GM12878 (cell line): ENCODE measurements around the gene RSPH1. TPM values are rescaled to one million over a fixed set of nuclear protein-coding genes. Genes with fewer than 3 reads are reported as not detected.

Experiments used
- ASH2L ChIP-seq: fragments of 300-600, 200-600 bp; sonication (generic); IDR thresholded peaks from 2 replicates; pipeline ENCODE4 v1.6.1; 2017; ENCODE audit warnings: low read depth, mild to moderate bottlenecking, borderline replicate concordance
- EED ChIP-seq: sonication (generic); IDR thresholded peaks from 2 replicates; pipeline ENCODE4 v1.6.1; 2016; ENCODE audit warnings: antibody characterized with exemption, low read depth
- IRF4 ChIP-seq: IDR thresholded peaks from 2 replicates; pipeline ENCODE4 v1.6.1; 2011; ENCODE audit warnings: low read depth, low read length
- JUNB ChIP-seq: IDR thresholded peaks from 2 replicates; pipeline ENCODE4 v1.6.1; 2016; ENCODE audit warnings: antibody characterized with exemption, mild to moderate bottlenecking
- JUND ChIP-seq: IDR thresholded peaks from 2 replicates; pipeline ENCODE4 v1.6.1; 2012; ENCODE audit warnings: low read depth, mild to moderate bottlenecking, low read length, improper control_type of control experiment, moderate library complexity
- NBN ChIP-seq: fragments of 450-650 bp; IDR thresholded peaks from 2 replicates; pipeline ENCODE4 v1.6.1; 2016
- PAX5 ChIP-seq: IDR thresholded peaks from 2 replicates; pipeline ENCODE4 v1.6.1; 2011; ENCODE audit warnings: low read depth, low read length, borderline replicate concordance
- PAX8 ChIP-seq: fragments of 450-650 bp; IDR thresholded peaks from 2 replicates; pipeline ENCODE4 v1.6.1; 2017; ENCODE audit warnings: mild to moderate bottlenecking, moderate library complexity
- PML ChIP-seq: IDR thresholded peaks from 2 replicates; pipeline ENCODE4 v1.6.1; 2012; ENCODE audit warnings: low read length, inconsistent platforms
- POU2F2 ChIP-seq: IDR thresholded peaks from 3 replicates; pipeline ENCODE4 v1.6.1; 2011; ENCODE audit warnings: low read depth, mild to moderate bottlenecking, low read length, borderline replicate concordance
- SMC3 ChIP-seq: IDR thresholded peaks from 2 replicates; pipeline ENCODE4 v1.6.1; 2011; ENCODE audit warnings: low read length, improper control_type of control experiment, borderline replicate concordance
- SREBF1 ChIP-seq: IDR thresholded peaks from 2 replicates; pipeline ENCODE4 v1.6.1; 2012; ENCODE audit warnings: mild to moderate bottlenecking, low read length
- SRF ChIP-seq, 2 experiments: IDR thresholded peaks; 2 replicates each; pipeline ENCODE4 v1.6.1; 2011; ENCODE audit warnings: low read depth in 2 of 2, low read length in 2 of 2, mild to moderate bottlenecking in 1 of 2, moderate library complexity in 1 of 2
- STAT3 ChIP-seq: IDR thresholded peaks from 2 replicates; pipeline ENCODE4 v1.6.1; 2011; ENCODE audit warnings: low read depth, low read length, improper control_type of control experiment
- WRNIP1 ChIP-seq: IDR thresholded peaks from 2 replicates; pipeline ENCODE4 v1.6.1; 2011; ENCODE audit warnings: low read depth, low read length, improper control_type of control experiment, borderline replicate concordance
- ZNF274 ChIP-seq: IDR thresholded peaks from one replicate; pipeline ENCODE4 v1.8.0; 2011; ENCODE audit not compliant: insufficient read length, insufficient read depth
- ZZZ3 ChIP-seq: IDR thresholded peaks from 2 replicates; pipeline ENCODE4 v1.6.1; 2011; ENCODE audit warnings: low read depth; ENCODE audit not compliant: control insufficient read depth, insufficient read length
- polyA plus RNA-seq, 11 experiments: library from polyadenylated mRNA; depleted of rRNA in 4 of 11; unstranded in 6 of 11; stranded (reverse) in 5 of 11; fragments of >200 nt; fragmentation: Nextera tagmentation in 4 of 11; fragmentation: Illumina TruSeq in 1 of 11; extraction: Ambion mirVana in 4 of 11; extraction: Trizol in 1 of 11; gene quantifications; 1 replicate in 1 of 11; 2 replicates in 10 of 11; pipeline versions ENCODE4 v1.2.1 to v1.2.3, GENCODE V29; 2011 to 2016; ENCODE audit warnings: inconsistent platforms in 2 of 11, missing spikeins in 2 of 11, low read depth in 1 of 11
- total RNA-seq, 4 experiments: library from RNA; depleted of rRNA in 3 of 4; stranded (reverse); fragments of >200 nt in 3 of 4; fragmentation: Illumina TruSeq in 1 of 4; extraction: Trizol in 1 of 4; gene quantifications; 2 replicates each; pipeline versions ENCODE4 v1.2.1 to v1.2.3, GENCODE V29; 2013 to 2021
- TF ChIP-seq, protein P1 (sequence below): fragments of 450-650 bp; IDR thresholded peaks from 2 replicates; pipeline ENCODE4 v1.6.1; 2018; ENCODE audit warnings: mild to moderate bottlenecking, low read depth, moderate library complexity; ENCODE audit not compliant: partially characterized antibody
- TF ChIP-seq, protein P2 (sequence below): fragments of 450-650 bp; IDR thresholded peaks from 2 replicates; pipeline ENCODE4 v1.6.1; 2017; ENCODE audit warnings: borderline replicate concordance
- TF ChIP-seq, protein P3 (sequence below): fragments of 450-650 bp; IDR thresholded peaks from 2 replicates; pipeline ENCODE4 v1.6.1; 2016; ENCODE audit warnings: mild to moderate bottlenecking, moderate library complexity, borderline replicate concordance
- TF ChIP-seq, protein P4 (sequence below): fragments of 150-350 bp; IDR thresholded peaks from 2 replicates; pipeline ENCODE4 v1.6.1; 2014; ENCODE audit warnings: mild to moderate bottlenecking, low read depth, low read length

RSPH1 gene
- total and polyA plus RNA-seq, 10 of the 15 experiments (the other 5 are each of a cell fraction or from before 2014, with no cell fraction given): 0.11 to 1.4 (median 0.38) TPM

DNA sequence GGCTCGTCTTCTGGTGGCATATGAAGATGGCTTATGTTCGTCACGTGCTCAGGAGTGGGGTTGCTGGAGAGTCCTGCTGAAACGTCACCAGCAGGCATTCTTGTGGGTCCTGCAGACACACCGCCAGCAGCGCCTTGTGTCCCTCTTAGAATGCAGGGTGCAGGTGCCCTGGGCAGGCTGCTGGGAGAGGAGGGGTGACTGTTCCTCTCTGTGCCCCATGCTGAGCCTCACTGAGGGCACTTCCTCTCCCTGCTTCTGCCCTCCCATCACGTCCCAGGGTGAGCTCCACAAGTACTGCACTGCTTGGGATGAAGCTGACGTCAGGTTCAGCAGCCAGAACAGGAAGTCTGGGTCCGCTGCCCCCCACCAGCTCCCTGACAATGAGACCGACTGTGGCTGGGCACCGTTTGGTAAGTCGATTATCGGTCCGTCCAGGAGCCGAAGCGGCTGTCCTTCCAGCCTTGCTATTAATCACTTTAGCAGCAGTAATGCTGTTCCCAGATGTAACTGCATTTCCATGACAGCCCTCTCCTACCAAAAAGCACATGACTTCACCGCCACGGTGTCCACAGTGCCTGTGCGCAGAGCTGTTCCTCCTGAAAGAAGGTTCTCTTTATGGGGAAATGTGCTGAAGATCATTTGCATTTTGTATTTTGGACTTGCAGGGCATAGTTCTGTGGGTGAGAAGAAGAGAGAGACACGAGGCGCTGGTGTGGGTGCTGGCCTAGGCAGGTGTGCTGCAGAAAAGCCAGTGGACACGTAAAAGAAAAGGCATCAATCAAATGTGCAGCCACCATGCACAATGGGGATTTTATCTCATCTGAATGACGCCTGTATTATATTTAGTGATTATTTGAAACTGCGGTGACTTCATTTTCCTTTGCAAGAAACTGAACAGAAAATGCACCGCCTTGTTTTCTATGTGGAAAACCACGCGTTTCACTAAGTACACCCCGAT lies 38.7 kb upstream of the RSPH1 start (continued):
- TF ChIP-seq, protein P1, sequence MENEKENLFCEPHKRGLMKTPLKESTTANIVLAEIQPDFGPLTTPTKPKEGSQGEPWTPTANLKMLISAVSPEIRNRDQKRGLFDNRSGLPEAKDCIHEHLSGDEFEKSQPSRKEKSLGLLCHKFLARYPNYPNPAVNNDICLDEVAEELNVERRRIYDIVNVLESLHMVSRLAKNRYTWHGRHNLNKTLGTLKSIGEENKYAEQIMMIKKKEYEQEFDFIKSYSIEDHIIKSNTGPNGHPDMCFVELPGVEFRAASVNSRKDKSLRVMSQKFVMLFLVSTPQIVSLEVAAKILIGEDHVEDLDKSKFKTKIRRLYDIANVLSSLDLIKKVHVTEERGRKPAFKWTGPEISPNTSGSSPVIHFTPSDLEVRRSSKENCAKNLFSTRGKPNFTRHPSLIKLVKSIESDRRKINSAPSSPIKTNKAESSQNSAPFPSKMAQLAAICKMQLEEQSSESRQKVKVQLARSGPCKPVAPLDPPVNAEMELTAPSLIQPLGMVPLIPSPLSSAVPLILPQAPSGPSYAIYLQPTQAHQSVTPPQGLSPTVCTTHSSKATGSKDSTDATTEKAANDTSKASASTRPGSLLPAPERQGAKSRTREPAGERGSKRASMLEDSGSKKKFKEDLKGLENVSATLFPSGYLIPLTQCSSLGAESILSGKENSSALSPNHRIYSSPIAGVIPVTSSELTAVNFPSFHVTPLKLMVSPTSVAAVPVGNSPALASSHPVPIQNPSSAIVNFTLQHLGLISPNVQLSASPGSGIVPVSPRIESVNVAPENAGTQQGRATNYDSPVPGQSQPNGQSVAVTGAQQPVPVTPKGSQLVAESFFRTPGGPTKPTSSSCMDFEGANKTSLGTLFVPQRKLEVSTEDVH: peak; percentile 68
- TF ChIP-seq NBN (peak; percentile 96), WRNIP1 (no peak), SREBF1 (no peak), ZZZ3 (no peak), EED (no peak; the same call in 1 of the 2 replicates), PAX5 (peak; percentile 100), POU2F2 (peak; percentile 82; the same call in 2 of the 3 replicates), PML (no peak), JUND (peak; percentile 51; the same call in 1 of the 2 replicates), ASH2L (no peak), ZNF274 (no peak), SRF (IDR thresholded peaks at IDR 0.05; ENCODE audit: low read depth in 2 of 2, low read length in 2 of 2) (no peak), IRF4 (0 out of 2 replicates have a peak, but pooled peaks have one; percentile 8), PAX8 (peak; percentile 97), JUNB (peak; percentile 64), STAT3 (no peak), SMC3 (no peak)
- TF ChIP-seq, protein P2, sequence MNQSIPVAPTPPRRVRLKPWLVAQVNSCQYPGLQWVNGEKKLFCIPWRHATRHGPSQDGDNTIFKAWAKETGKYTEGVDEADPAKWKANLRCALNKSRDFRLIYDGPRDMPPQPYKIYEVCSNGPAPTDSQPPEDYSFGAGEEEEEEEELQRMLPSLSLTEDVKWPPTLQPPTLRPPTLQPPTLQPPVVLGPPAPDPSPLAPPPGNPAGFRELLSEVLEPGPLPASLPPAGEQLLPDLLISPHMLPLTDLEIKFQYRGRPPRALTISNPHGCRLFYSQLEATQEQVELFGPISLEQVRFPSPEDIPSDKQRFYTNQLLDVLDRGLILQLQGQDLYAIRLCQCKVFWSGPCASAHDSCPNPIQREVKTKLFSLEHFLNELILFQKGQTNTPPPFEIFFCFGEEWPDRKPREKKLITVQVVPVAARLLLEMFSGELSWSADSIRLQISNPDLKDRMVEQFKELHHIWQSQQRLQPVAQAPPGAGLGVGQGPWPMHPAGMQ: no peak
- TF ChIP-seq, protein P3, sequence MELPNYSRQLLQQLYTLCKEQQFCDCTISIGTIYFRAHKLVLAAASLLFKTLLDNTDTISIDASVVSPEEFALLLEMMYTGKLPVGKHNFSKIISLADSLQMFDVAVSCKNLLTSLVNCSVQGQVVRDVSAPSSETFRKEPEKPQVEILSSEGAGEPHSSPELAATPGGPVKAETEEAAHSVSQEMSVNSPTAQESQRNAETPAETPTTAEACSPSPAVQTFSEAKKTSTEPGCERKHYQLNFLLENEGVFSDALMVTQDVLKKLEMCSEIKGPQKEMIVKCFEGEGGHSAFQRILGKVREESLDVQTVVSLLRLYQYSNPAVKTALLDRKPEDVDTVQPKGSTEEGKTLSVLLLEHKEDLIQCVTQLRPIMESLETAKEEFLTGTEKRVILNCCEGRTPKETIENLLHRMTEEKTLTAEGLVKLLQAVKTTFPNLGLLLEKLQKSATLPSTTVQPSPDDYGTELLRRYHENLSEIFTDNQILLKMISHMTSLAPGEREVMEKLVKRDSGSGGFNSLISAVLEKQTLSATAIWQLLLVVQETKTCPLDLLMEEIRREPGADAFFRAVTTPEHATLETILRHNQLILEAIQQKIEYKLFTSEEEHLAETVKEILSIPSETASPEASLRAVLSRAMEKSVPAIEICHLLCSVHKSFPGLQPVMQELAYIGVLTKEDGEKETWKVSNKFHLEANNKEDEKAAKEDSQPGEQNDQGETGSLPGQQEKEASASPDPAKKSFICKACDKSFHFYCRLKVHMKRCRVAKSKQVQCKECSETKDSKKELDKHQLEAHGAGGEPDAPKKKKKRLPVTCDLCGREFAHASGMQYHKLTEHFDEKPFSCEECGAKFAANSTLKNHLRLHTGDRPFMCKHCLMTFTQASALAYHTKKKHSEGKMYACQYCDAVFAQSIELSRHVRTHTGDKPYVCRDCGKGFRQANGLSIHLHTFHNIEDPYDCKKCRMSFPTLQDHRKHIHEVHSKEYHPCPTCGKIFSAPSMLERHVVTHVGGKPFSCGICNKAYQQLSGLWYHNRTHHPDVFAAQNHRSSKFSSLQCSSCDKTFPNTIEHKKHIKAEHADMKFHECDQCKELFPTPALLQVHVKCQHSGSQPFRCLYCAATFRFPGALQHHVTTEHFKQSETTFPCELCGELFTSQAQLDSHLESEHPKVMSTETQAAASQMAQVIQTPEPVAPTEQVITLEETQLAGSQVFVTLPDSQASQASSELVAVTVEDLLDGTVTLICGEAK: no peak; the same call in 1 of the 2 replicates
- TF ChIP-seq, protein P4, sequence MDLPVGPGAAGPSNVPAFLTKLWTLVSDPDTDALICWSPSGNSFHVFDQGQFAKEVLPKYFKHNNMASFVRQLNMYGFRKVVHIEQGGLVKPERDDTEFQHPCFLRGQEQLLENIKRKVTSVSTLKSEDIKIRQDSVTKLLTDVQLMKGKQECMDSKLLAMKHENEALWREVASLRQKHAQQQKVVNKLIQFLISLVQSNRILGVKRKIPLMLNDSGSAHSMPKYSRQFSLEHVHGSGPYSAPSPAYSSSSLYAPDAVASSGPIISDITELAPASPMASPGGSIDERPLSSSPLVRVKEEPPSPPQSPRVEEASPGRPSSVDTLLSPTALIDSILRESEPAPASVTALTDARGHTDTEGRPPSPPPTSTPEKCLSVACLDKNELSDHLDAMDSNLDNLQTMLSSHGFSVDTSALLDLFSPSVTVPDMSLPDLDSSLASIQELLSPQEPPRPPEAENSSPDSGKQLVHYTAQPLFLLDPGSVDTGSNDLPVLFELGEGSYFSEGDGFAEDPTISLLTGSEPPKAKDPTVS: no peak
